GM23338 (cell line): ENCODE measurements around the gene DHRSX.

Experiments
- CREB1 ChIP-seq: fragments of 250-450 bp; sonication (Bioruptor Pico); IDR thresholded peaks from 2 replicates; pipeline ENCODE4 v1.5.0; 2020; ENCODE audit warnings: low read depth, mild to moderate bottlenecking, moderate library complexity
- CTCF ChIP-seq, 2 experiments: fragments of 200-600 bp in 1 of 2; sonication (generic) in 1 of 2; conservative IDR thresholded peaks; 2 replicates each; pipeline versions ENCODE4 v1.5.1 to v1.6.1; 2016 to 2017; ENCODE audit warnings: antibody characterized with exemption in 2 of 2, low read depth in 2 of 2, mild to moderate bottlenecking in 2 of 2, moderate library complexity in 1 of 2
- EZH2 ChIP-seq: fragments of 200-600 bp; sonication (generic); IDR thresholded peaks from one replicate; pipeline ENCODE4 v1.8.0; 2017; ENCODE audit warnings: antibody characterized with exemption, mild to moderate bottlenecking, low read depth; ENCODE audit not compliant: unreplicated experiment
- EZH2phosphoT487 ChIP-seq: fragments of 200-600 bp; sonication (generic); IDR thresholded peaks from one replicate; pipeline ENCODE4 v1.8.1; 2018; ENCODE audit warnings: antibody characterized with exemption; ENCODE audit not compliant: unreplicated experiment
- NANOG ChIP-seq: IDR thresholded peaks from 2 replicates; pipeline ENCODE4 v1.6.1; 2016; ENCODE audit warnings: antibody characterized with exemption, borderline replicate concordance
- POLR2AphosphoS5 ChIP-seq: IDR thresholded peaks from 2 replicates; pipeline ENCODE4 v1.6.1; 2016; ENCODE audit warnings: antibody characterized with exemption, low read depth
- ZNF331 ChIP-seq: fragments of 250-450 bp; sonication (Bioruptor Pico); IDR thresholded peaks from 2 replicates; pipeline ENCODE4 v1.5.0; 2020; ENCODE audit warnings: low read depth, mild to moderate bottlenecking, moderate library complexity
- TF ChIP-seq, protein P1 (sequence below): IDR thresholded peaks from one replicate; pipeline ENCODE4 v1.6.1; 2018; ENCODE audit warnings: antibody characterized with exemption; ENCODE audit not compliant: unreplicated experiment

DNA sequence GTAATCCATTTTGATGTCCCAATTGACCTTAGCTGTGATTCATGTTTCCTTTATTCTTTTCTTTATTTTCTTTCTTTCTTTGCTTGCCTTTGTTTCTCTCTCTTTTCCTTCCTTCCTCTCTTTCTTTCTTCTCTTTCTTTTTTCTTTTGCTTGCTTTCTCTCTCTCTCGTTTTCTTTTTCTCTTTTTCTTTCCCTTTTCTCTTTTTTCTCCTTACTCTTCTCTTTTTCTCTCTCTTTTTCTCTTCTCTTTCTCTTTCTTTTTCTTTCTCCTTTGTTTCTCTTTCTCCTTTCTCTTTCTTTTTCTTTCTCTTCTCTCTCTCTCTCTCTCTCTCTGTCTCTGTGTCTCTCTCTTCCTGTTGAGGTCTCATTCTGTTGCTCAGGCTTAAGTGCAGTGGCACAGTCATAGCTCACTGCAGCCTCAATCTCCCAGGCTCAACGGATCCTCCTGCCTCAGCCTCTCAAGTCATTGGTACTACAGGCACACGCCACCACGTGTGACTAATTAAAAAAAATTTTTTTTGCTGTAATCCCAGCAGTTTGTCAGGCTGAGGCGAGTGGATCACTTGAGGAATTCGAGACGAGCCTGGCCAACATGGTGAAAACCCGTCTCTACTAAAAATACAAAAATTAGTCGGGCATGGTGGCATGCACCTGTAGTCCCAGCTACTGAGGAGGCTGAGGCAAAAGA lies 8.0 kb upstream of the DHRSX start:
- TF ChIP-seq CTCF (conservative IDR thresholded peaks at IDR 0.05; ENCODE audit: low read depth in 2 of 2): no peak
- no peak for TF ChIP-seq EZH2phosphoT487
- TF ChIP-seq ZNF331: no peak
- no peak for TF ChIP-seq POLR2AphosphoS5
- TF ChIP-seq EZH2: no peak
- TF ChIP-seq, protein P1, sequence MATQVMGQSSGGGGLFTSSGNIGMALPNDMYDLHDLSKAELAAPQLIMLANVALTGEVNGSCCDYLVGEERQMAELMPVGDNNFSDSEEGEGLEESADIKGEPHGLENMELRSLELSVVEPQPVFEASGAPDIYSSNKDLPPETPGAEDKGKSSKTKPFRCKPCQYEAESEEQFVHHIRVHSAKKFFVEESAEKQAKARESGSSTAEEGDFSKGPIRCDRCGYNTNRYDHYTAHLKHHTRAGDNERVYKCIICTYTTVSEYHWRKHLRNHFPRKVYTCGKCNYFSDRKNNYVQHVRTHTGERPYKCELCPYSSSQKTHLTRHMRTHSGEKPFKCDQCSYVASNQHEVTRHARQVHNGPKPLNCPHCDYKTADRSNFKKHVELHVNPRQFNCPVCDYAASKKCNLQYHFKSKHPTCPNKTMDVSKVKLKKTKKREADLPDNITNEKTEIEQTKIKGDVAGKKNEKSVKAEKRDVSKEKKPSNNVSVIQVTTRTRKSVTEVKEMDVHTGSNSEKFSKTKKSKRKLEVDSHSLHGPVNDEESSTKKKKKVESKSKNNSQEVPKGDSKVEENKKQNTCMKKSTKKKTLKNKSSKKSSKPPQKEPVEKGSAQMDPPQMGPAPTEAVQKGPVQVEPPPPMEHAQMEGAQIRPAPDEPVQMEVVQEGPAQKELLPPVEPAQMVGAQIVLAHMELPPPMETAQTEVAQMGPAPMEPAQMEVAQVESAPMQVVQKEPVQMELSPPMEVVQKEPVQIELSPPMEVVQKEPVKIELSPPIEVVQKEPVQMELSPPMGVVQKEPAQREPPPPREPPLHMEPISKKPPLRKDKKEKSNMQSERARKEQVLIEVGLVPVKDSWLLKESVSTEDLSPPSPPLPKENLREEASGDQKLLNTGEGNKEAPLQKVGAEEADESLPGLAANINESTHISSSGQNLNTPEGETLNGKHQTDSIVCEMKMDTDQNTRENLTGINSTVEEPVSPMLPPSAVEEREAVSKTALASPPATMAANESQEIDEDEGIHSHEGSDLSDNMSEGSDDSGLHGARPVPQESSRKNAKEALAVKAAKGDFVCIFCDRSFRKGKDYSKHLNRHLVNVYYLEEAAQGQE: no peak
- TF ChIP-seq CREB1 (CRISPR knock-in tag): no peak
- TF ChIP-seq NANOG: no peak
